Suprapubic skin (tissue), 4 donors: ENCODE data around the gene CCDC13. TPM values are rescaled to one million over a fixed set of nuclear protein-coding genes. Genes with fewer than 3 reads are reported as not detected.

Source experiments
- DNase-seq, 2 donors: peaks; one replicate each; pipeline ENCODE4 v3.0.0-alpha.2; 2019; ENCODE audit warnings: low spot score in 2 of 2
- H3K27ac ChIP-seq: fragments of 200-600 bp; sonication (generic); one replicate; pipeline ENCODE4 v1.5.1; 2019
- H3K27me3 ChIP-seq: fragments of 200-600 bp; sonication (generic); one replicate; pipeline ENCODE4 v1.5.1; 2019
- H3K36me3 ChIP-seq: fragments of 200-600 bp; sonication (generic); one replicate; pipeline ENCODE4 v1.5.1; 2019
- H3K4me1 ChIP-seq: fragments of 200-600 bp; sonication (generic); one replicate; pipeline ENCODE4 v1.5.1; 2019
- H3K4me3 ChIP-seq: fragments of 200-600 bp; sonication (generic); one replicate; pipeline ENCODE4 v1.5.1; 2019; ENCODE audit warnings: mild to moderate bottlenecking
- H3K9me3 ChIP-seq: fragments of 200-600 bp; sonication (generic); one replicate; pipeline ENCODE4 v1.5.1; 2019
- EP300 ChIP-seq: sonication (generic); formaldehyde crosslinking; IDR thresholded peaks from one replicate; pipeline ENCODE4 v1.6.1; 2017; ENCODE audit warnings: antibody characterized with exemption
- POLR2A ChIP-seq, 2 donors: fragments of 450-650 bp; IDR thresholded peaks; one replicate each; pipeline ENCODE4 v1.6.1; 2017; ENCODE audit warnings: antibody characterized with exemption in 2 of 2, mild to moderate bottlenecking in 2 of 2, moderate library complexity in 2 of 2
- POLR2AphosphoS5 ChIP-seq, 3 donors: sonication (generic); formaldehyde crosslinking; IDR thresholded peaks; one replicate each; pipeline ENCODE4 v1.6.1; 2017; ENCODE audit warnings: antibody characterized with exemption in 3 of 3
- WGBS: methylation state at CpG from one replicate; pipeline ENCODE4 v1.1.5; 2018; 5-methylcytosine and 5-hydroxymethylcytosine counted together
- total RNA-seq, 4 donors: library from RNA; depleted of rRNA; stranded (reverse); fragments of >200 nt; gene quantifications; one replicate each; pipeline ENCODE4 v1.1.0, GENCODE V29; 2016
- TF ChIP-seq, protein P1 (sequence below), 2 donors: fragments of 200-600 bp in 1 of 2; fragments of 450-650 bp in 1 of 2; sonication (generic) in 1 of 2; IDR thresholded peaks; one replicate each; pipeline ENCODE4 v1.5.1; 2016 to 2019; ENCODE audit warnings: antibody characterized with exemption in 2 of 2, mild to moderate bottlenecking in 1 of 2, moderate library complexity in 1 of 2

The CCDC13 gene
- total RNA-seq, 4 donors from 2014 or later, result 0.89 TPM; not detected in 3

DNA sequence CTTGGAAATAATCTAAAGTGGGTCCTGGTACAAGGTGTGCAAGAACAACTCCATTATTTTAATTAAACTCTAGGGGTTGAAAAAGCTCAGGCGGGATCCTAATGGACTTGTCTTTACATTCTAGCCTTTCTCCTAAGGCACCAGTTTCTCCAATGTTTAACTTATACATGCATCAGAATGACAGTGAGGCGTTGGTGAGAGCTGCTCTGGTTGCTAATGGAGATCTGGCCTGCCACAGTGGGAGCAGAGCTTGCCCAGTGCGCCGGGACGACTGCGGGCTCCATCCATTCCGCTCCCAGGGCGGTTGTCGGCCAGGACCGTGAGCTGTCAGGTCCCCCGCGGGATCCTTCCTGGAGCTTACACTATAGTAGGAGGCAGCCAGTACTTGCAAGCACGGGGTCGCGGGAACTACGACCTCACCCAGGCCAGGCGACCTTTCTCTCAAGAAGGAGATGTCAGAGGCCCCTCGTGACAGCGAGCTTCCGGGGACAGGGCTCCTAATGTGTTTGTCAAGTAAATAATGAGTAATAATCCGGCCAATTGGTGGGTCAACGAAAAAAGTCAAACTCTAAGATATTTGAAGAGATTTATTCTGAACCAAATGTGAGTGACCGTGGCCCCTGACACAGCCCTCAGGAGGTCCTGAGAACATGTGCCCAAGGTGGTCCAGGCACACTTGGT is 32.2 kb upstream of the CCDC13 start:
- Histone ChIP-seq H3K36me3 (no peaks in the 10 kb centered on the region), H3K27me3 (no peaks in the 10 kb centered on the region), H3K27ac (peak overlapping the region; percentile 97), H3K4me3 (peak overlapping the region; percentile 86), H3K4me1 (peaks cover 34% of the 10 kb centered on the region), H3K9me3 (no peaks in the 10 kb centered on the region)
- WGBS, result 52% methylated on average over 23 of the region's 23 CpGs
- TF ChIP-seq, protein P1, sequence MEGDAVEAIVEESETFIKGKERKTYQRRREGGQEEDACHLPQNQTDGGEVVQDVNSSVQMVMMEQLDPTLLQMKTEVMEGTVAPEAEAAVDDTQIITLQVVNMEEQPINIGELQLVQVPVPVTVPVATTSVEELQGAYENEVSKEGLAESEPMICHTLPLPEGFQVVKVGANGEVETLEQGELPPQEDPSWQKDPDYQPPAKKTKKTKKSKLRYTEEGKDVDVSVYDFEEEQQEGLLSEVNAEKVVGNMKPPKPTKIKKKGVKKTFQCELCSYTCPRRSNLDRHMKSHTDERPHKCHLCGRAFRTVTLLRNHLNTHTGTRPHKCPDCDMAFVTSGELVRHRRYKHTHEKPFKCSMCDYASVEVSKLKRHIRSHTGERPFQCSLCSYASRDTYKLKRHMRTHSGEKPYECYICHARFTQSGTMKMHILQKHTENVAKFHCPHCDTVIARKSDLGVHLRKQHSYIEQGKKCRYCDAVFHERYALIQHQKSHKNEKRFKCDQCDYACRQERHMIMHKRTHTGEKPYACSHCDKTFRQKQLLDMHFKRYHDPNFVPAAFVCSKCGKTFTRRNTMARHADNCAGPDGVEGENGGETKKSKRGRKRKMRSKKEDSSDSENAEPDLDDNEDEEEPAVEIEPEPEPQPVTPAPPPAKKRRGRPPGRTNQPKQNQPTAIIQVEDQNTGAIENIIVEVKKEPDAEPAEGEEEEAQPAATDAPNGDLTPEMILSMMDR (IDR thresholded peaks at IDR 0.05), result no peak
- TF ChIP-seq POLR2A (IDR thresholded peaks at IDR 0.05) (no peak), EP300 (no peak), POLR2AphosphoS5 (IDR thresholded peaks at IDR 0.05) (no peak)
- DNase-seq, result peak in 1 of 2 donors; percentile 69

DNA sequence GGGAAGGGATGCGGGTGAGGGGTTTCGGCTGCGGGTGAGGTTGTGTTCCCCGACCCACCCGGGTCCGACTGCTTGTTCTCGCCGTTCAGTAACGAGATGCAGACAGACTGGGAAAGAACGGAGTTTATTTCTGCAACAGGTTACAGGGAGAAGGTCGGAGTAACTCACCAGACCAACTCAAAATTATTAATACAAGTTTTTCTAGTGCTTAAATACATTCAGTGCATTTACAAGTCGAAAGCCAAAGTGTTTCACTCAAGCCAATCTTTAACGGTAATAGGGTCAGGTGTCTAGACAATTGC is 31.7 kb upstream of the CCDC13 start:
- Histone ChIP-seq H3K9me3 (no peaks in the 10 kb centered on the region), H3K27me3 (no peaks in the 10 kb centered on the region), H3K36me3 (no peaks in the 10 kb centered on the region), H3K4me3 (peak overlapping the region; percentile 86), H3K27ac (peak overlapping the region; percentile 97), H3K4me1 (peaks cover 35% of the 10 kb centered on the region)
- TF ChIP-seq EP300, result no peak
- TF ChIP-seq POLR2A (IDR thresholded peaks at IDR 0.05), result no peak
- TF ChIP-seq POLR2AphosphoS5 (IDR thresholded peaks at IDR 0.05), result no peak
- TF ChIP-seq, protein P1 (IDR thresholded peaks at IDR 0.05), result no peak
- DNase-seq, result no peak
- WGBS, result 0% methylated on average over 4 of the region's 13 CpGs

DNA sequence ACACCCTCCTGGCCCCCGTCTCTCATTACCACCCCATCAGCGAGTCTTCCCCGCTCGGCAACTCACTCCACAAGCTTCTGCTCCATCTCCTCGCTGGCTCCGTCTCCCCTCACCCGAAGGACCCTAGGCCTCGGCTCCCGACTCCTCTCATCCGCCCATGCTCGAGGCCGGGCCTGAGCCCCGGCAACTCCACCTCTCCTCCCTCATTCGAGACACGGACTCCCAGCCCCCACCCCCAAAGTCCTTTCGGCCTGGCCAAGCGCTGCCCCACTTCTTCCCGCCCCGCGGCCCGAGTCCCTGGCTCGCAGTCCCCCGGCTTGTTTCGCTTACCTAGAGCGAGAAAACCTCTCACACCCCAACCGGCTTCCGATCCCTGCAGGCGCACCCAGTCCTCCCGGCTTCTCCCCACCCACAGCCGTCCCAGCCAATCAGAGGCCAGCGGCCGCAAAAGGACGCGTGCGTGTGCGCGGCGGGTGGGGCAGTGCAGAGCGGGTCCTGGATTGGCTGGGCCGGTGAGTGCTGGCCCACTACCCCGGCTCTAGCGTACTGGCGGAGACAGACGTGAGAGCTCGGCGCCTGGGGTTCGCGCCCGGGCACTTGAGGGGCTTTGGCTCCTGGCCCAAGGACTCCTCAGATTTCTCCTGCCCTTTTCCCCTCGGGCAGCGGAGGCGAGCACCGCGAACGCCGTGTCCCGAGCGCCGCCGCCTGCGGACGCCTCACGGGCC is 31.2 kb upstream of the CCDC13 start, which contains the start of gene HIGD1A:
Gene HIGD1A (minus strand): TSS at position 385 of the 725 bp plus-strand sequence. CDS start 10,237 bp downstream, outside the sequence.
- peak in 1 of 3 donors; percentile 45 for TF ChIP-seq POLR2AphosphoS5 (IDR thresholded peaks at IDR 0.05)
- TF ChIP-seq, protein P1 (IDR thresholded peaks at IDR 0.05), result no peak
- peak in 1 of 2 donors; percentile 81 for TF ChIP-seq POLR2A (IDR thresholded peaks at IDR 0.05)
- no peak for TF ChIP-seq EP300
- Histone ChIP-seq H3K27me3 (no peaks in the 10 kb centered on the region), H3K9me3 (no peaks in the 10 kb centered on the region), H3K36me3 (no peaks in the 10 kb centered on the region), H3K4me3 (peak within 1 kb of the TSS; percentile 86), H3K27ac (peak within 1 kb of the TSS; percentile 97), H3K4me1 (peaks cover 35% of the 10 kb centered on the region)
- WGBS, result 1% methylated on average over 45 of the region's 63 CpGs
- DNase-seq, result peak; percentile 97 to 98

DNA sequence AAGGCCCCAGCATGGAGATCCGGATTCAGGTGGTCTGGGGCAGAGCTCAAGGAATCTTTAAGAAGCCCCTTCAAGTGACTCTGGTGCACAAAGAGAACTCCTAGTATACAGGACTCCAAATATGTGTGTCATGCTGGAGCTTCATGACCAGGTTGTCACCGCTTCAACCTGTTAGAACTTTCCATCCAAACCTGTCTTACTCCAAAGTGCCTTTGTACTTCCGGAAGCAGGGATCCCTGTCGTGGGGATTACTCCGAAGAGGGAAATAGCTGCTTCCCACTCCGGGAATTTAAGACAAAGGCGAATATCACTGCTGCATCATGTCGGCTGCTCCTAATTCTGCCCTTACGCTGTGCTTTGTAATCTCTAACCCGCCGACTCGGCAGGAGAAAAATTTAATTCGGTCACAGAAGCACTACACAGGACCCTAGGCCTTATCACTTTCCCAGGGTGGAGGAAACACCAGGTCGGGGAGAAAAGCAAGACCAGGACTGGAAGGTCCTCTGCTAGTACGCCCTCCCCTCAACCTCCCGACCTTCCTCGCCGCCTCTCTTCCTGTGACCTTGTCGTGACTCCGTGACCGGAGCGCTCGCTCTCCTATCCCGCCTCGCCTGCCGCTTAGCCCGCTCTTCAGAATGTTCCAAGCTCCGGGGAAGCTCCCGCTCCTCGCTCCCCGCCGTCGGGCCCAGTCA is 30.5 kb upstream of the CCDC13 start:
- Histone ChIP-seq H3K36me3 (no peaks in the 10 kb centered on the region), H3K9me3 (no peaks in the 10 kb centered on the region), H3K27me3 (no peaks in the 10 kb centered on the region), H3K4me1 (peaks cover 35% of the 10 kb centered on the region), H3K27ac (peak overlapping the region; percentile 97), H3K4me3 (peak overlapping the region; percentile 86)
- under 1% methylated on average over 33 of the region's 33 CpGs for WGBS
- TF ChIP-seq EP300 (no peak), POLR2A (IDR thresholded peaks at IDR 0.05) (no peak), POLR2AphosphoS5 (IDR thresholded peaks at IDR 0.05) (no peak)
- TF ChIP-seq, protein P1 (IDR thresholded peaks at IDR 0.05), result no peak
- no peak for DNase-seq
